KG1 (cell line): Measurements from ENCODE around the gene LCLAT1.
"Not testable (repeated sequence)": the region's sequence is repeated elsewhere in the genome, so short reads cannot be mapped to it uniquely, and the experiment has no call there.

Experiments used
- DNase-seq: peaks from one replicate; lab custom pipeline; 2025; lab: John Stamatoyannopoulos, UW

Gene LCLAT1

DNA sequence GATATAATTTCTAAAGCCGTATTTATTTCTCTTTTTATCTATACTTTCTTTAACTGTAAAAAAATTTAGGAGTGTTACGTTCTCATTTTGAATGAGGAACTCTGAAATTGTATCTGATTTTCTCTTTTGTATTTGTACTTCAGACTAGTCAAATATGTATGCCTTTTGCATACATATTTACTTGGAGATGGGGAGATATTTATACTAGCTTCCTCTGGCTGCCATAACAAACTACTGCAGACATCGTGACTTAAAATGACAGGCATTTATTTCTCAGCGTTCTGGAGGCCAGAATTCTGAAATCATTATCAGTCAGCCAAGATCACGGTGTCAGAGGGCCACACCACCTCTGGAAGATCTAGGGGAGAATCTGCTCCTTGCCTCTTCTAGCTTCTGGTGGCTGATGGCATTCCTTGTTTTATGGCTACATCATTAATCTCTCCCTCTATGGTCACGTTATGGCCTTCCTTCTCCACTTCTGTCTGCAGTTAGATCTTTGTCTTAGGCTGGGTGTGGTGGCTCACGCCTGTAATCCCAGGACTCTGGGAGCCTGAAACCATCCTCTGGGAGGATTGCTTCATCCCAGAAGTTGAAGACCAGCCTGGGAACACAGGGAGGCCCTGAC, 8.2 kb downstream of the LCLAT1 start:
- DNase-seq = no peak

GRCh38 chr2:30456106-30456505, 9.1 kb downstream of the LCLAT1 start:
- DNase-seq = no peak

GRCh38 chr2:30456579-30456978, 9.5 kb downstream of the LCLAT1 start:
- no peak for DNase-seq

DNA sequence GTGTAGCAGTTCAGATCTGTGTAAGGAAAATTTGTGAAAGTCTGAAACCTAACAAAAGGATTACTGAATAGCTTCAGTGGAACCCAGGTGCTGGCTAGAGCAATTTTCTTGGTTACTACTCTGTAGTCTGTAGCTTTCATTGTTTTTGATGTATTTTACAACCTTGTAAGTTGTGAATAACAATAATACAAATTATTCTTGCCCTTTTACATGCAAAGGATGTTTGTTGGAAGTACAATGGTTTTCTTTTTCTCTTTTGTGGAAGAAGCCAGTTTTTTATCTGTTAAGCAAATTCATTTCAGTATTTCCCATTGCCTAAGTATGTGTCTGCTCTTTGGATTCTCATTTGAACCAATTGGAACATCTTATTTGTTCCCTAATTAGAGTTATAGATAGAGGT, 10.2 kb downstream of the LCLAT1 start:
- DNase-seq = no peak

DNA sequence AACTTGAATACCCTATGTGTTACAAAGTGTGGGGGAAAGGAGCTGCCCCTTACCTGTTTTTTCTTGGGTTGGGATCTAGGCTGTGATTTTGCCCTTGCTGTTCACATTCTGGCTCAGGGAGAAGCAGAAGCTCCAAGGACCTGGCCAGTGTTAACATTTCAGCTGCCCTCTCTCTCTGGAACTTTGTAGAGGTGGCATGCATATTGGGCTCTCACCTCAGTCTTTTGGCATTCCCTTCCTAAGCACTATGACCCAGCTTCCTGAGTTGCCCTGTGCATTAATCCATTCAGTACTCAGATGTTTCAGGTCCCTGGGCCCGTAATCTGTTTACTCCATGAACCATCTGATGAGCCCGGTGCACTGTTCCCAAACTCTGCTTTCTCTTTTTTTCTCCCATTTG, 12.1 kb downstream of the LCLAT1 start:
- DNase-seq = no peak

DNA sequence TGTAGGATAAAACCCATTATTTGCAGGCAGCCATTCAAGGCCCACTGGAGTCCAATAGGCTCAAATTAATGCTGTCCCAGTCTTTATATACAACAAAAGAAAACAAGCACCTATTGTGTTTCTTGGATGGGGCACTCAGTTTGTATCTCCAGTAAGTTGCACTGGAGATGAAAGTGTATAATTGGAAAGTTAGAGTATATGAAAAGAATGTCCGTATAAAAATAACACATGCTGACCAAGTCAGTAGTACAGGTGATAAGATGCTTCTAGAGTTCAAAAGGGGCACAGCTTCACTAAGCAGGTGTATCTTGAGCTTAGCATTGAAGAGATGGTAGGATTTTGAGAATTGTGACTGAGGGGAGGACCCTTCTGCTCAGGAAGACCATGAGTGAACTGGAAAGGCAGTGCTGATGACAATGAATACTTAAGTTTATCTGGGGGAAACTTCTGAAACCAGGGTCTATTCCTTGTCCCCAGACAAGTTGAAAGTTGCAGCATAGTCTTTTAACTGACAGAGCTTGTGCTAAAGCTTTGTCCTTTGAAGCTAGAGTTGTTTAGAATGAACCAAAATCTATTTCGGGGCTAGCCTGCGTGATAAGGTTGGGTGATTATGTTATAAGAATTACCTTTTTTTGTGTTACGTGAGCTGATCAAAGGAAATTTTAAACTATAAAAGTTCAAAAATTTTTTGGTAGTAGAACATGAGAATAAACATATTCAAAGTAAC, 15.2 kb downstream of the LCLAT1 start:
- no peak for DNase-seq

- DNase-seq = no peak
Measured at GRCh38 chr2:30463535-30463934, 16.5 kb downstream of the LCLAT1 start.

DNA sequence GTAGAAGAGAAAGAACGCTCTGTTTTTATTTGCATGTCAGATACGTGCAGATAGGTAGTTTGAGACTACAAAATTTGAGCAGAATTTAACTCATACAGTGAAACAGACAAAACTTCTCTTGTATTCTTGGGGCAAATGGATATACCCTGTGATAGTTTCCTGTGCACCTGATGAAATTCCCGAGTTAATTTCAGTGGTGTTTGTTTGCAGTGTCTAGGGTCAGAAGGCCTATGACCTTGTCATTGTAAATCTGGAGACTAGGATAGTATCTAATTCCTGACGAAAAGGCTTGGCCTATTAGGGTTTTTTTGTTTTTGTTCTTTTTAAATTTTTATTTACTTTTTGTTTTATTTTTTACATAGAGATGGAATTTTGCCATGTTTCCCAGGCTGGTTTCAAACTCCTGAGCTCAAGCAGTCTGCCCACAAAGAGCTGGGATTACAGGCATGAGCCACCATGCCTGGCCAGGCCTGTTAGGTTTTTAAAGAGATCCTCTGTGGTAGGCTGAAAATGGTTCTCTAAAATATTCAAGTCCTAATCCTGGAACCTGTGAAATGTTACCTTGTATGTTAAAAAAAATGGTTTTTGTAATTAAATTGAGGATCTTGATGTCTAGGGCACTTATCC, 17.6 kb downstream of the LCLAT1 start:
- DNase-seq = no peak

DNA sequence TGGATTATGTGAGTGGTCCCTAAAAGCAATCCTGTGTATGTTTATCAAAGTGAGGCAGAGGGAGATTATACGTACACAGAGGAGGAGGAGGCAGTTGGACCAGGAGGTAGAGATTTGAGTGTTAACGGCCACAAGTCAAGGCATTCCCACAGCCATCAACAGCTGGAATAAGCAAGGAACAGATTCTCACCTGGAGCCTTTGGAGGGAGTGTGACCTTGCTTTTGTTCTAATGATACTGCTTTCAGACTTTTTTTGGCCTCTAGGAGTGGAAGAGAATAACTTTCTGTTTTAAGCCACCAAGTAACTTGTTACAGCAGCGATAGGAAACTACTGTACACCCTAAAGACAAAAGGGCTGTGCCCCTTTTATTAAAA, 18.1 kb downstream of the LCLAT1 start:
- DNase-seq = no peak

DNA sequence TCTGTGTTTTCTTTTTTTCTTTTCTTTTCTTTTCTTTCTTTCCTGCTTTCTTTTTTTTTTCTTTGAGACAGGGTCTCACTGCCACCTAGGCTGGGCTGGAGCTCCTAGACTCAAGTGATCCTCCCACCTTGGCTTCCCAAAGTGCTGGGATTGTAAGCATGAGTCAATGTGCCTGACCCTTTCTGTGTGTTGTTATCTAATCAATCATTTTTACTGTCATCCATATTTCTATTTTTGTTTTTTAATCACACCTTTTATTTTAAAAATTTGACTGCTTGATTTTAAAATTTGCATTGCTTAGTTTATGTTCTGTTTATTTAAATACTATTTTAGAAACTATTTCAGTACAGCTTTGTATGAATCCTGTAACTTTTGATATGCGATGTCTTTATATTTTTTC, 19.2 kb downstream of the LCLAT1 start:
- DNase-seq = no peak

- DNase-seq = not testable (repeated sequence)
Measured at GRCh38 chr2:30467062-30467826, 20.2 kb downstream of the LCLAT1 start.

GRCh38 chr2:30470426-30470825, 23.4 kb downstream of the LCLAT1 start:
- no peak for DNase-seq

GRCh38 chr2:30472326-30472725, 25.3 kb downstream of the LCLAT1 start:
- DNase-seq = no peak

- no peak for DNase-seq
Measured at GRCh38 chr2:30475542-30475941, 28.5 kb downstream of the LCLAT1 start.

- no peak for DNase-seq
Measured at GRCh38 chr2:30476636-30477035, 29.6 kb downstream of the LCLAT1 start.

DNA sequence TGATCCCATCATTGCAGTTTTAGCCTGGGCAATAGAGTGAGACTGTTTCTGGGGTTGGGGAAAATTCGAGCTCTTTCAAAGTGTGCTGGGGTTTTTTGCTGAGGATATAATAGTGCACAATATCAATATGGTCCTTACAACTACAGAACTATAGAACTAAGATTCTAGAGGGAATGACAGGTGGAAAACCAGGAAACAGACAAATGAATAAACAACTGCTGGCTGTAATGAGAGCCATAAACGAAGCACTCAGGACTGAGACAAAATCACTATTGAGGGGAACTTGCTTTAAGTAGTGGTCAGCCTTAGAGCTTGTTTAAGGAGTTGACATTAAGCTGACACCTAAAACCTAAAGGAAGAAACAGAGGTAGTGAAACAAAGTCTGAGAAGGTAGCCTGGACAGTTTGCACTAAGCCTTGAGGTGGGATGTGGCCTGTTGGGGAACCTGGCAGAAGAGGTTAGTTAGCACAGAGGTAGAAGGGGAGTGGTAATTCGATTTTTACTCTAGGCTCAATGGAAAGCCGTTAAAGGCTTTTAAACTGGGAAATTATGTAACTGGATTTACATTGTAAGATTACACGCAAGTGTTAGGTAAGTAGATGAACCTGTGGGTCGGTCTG, 33.8 kb downstream of the LCLAT1 start:
- no peak for DNase-seq

- peak; percentile 25 for DNase-seq
Measured at GRCh38 chr2:30481323-30481800, 34.3 kb downstream of the LCLAT1 start.

DNA sequence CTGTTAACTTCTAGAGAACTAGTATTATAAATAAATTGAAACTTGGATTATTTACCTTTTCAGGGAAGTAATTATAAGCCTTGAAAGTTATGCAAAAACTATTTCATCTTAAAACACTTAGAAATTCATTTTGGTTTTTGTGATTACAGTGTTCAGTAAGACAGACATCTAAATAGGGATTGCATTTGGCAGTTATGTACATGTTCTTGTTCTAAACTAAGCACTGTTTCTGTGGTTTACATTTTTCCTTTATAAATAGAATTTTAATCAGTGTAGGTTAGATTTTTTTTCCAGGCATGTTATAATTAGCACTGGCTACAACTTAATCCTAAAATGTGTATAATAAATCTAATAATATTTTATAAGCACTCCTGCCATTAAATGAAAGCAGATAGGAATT, 35.0 kb downstream of the LCLAT1 start:
- DNase-seq = no peak

- no peak for DNase-seq
Measured at GRCh38 chr2:30484145-30484544, 37.1 kb downstream of the LCLAT1 start.

GRCh38 chr2:30484995-30485394, 37.9 kb downstream of the LCLAT1 start:
- no peak for DNase-seq

- DNase-seq = no peak
Measured at GRCh38 chr2:30486655-30487054, 39.6 kb downstream of the LCLAT1 start.

- no peak for DNase-seq
Measured at GRCh38 chr2:30487603-30488002, 40.6 kb downstream of the LCLAT1 start.
